HepG2 (cell line): ENCODE data around the gene TRPM1. TPM values are rescaled to one million over a fixed set of nuclear protein-coding genes. Genes with fewer than 3 reads are reported as not detected.

ENCODE experiments used
- ATAC-seq: fragments of 200-7000 bp; cut with Tn5 transposase; 3 replicates; pipeline ENCODE4 v1.9.1; 2020; ENCODE audit warnings: mild to moderate bottlenecking, moderate library complexity
- BruUV-seq: library from RNA; stranded (reverse); fragments of 400-500 nt; replicated peaks from 2 replicates; lab custom pipeline; 2021; lab: Mats Ljungman, UMichigan
- CTCF ChIA-PET: fragments of 300-600 bp; formaldehyde crosslinking; extraction: SDS; loops from one replicate; lab custom pipeline; 2021; ENCODE audit warnings: low total read pairs, inconsistent platforms, low intra/inter-chr PET ratio; lab: Yijun Ruan, JAX
- POLR2A ChIA-PET: fragments of 350-600 bp; sonication (Branson Sonifier 250); formaldehyde crosslinking; loops from one replicate; lab custom pipeline; 2020; ENCODE audit warnings: antibody characterized with exemption, inconsistent platforms; lab: Yijun Ruan, JAX
- DNase-seq: peaks from one replicate; pipeline ENCODE4 v3.0.0-alpha.2; 2015; ENCODE audit warnings: low spot score
- FAIRE-seq: peaks from 3 replicates; lab custom pipeline; 2011; peaks lifted over from hg19 to GRCh38; lab: Jason Lieb, UNC
- H2AFZ ChIP-seq: one replicate; pipeline ENCODE4 v1.6.1; 2011; ENCODE audit warnings: low read length, inconsistent platforms
- H3K27ac ChIP-seq: fragments of 300-600 bp; 3 replicates; pipeline ENCODE4 v1.8.0; 2011; ENCODE audit warnings: mixed run types, mild to moderate bottlenecking, mixed read lengths, low read length, inconsistent platforms; ENCODE audit not compliant: insufficient read depth; ENCODE audit errors: extremely low read length
- H3K27me3 ChIP-seq, 2 experiments: fragments of 200-600 bp in 1 of 2; 2 replicates in 1 of 2; 3 replicates in 1 of 2; pipeline versions ENCODE4 v1.6.0 to v1.8.0; 2011; ENCODE audit warnings: low read length in 2 of 2, mild to moderate bottlenecking in 2 of 2, moderate library complexity in 2 of 2, inconsistent platforms in 1 of 2; ENCODE audit not compliant: insufficient read depth in 2 of 2, control insufficient read depth in 1 of 2
- H3K36me3 ChIP-seq, 2 experiments: fragments of 200-600 bp in 1 of 2; replicated peaks in 1 of 2; 2 replicates in 1 of 2; 3 replicates in 1 of 2; pipeline versions ENCODE4 v1.5.1 to v1.8.0; 2011; ENCODE audit warnings: low read length in 2 of 2, inconsistent platforms in 1 of 2; ENCODE audit not compliant: insufficient read depth in 2 of 2, control insufficient read depth in 1 of 2
- H3K4me1 ChIP-seq: 2 replicates; pipeline ENCODE4 v1.5.1; 2012; ENCODE audit warnings: low read length, inconsistent platforms; ENCODE audit not compliant: insufficient read depth
- H3K4me2 ChIP-seq: 2 replicates; pipeline ENCODE4 v1.6.0; 2011; ENCODE audit warnings: low read depth, low read length, inconsistent platforms
- H3K4me3 ChIP-seq, 3 experiments: fragments of 200-600 bp in 1 of 3; sonication (generic), shearing (Covaris generic) in 1 of 3; replicated peaks in 1 of 3; 2 replicates each; pipeline ENCODE4 v1.5.1; 2011 to 2016; ENCODE audit warnings: low read length in 3 of 3, inconsistent platforms in 2 of 3, low read depth in 2 of 3, mild to moderate bottlenecking in 2 of 3, control low read depth in 1 of 3, mixed read lengths in 1 of 3; ENCODE audit not compliant: insufficient read depth in 1 of 3
- H3K79me2 ChIP-seq: one replicate; pipeline ENCODE4 v1.6.1; 2011; ENCODE audit warnings: low read length, inconsistent platforms; ENCODE audit not compliant: insufficient read depth
- H3K9ac ChIP-seq: 2 replicates; pipeline ENCODE4 v1.6.0; 2011; ENCODE audit warnings: mild to moderate bottlenecking, low read depth, low read length, inconsistent platforms; ENCODE audit not compliant: insufficient read depth
- H3K9me3 ChIP-seq: 2 replicates; pipeline ENCODE4 v1.5.1; 2012; ENCODE audit warnings: mild to moderate bottlenecking, low read length
- H4K20me1 ChIP-seq: 2 replicates; pipeline ENCODE4 v1.6.0; 2011; ENCODE audit warnings: inconsistent platforms, mild to moderate bottlenecking, low read length, moderate library complexity; ENCODE audit not compliant: insufficient read depth
- CAMTA2 ChIP-seq: sonication (generic); formaldehyde crosslinking; IDR thresholded peaks from 2 replicates; pipeline ENCODE4 v1.4.0; 2020; ENCODE audit warnings: mild to moderate bottlenecking, missing genetic modification reagents, borderline replicate concordance
- REL ChIP-seq: sonication (generic); formaldehyde crosslinking; conservative IDR thresholded peaks from 2 replicates; pipeline ENCODE4 v1.8.0; 2022; ENCODE audit warnings: mild to moderate bottlenecking, missing genetic modification reagents, moderate library complexity
- RNF2 ChIP-seq: fragments of 450-650 bp; conservative IDR thresholded peaks from 2 replicates; pipeline ENCODE4 v1.6.1; 2016; ENCODE audit warnings: low read depth
- SALL1 ChIP-seq: sonication (generic); formaldehyde crosslinking; IDR thresholded peaks from 2 replicates; pipeline ENCODE4 v1.8.0; 2022; ENCODE audit warnings: mild to moderate bottlenecking, missing genetic modification reagents
- STAG1 ChIP-seq: sonication (generic); formaldehyde crosslinking; IDR thresholded peaks from 2 replicates; pipeline ENCODE4 v1.4.0; 2020; ENCODE audit warnings: missing genetic modification reagents
- THAP9 ChIP-seq: sonication (generic); formaldehyde crosslinking; IDR thresholded peaks from 2 replicates; pipeline ENCODE4; 2020; ENCODE audit warnings: missing genetic modification reagents, mild to moderate bottlenecking, borderline replicate concordance
- WGBS: methylation state at CpG from one replicate; pipeline ENCODE4 v1.1.6; 2017; ENCODE audit warnings: low lambda C conversion rate; 5-methylcytosine and 5-hydroxymethylcytosine counted together
- in situ Hi-C: cut with HindIII; loops from 2 replicates; pipeline ENCODE4 v1.10.0; 2017; ENCODE audit warnings: low pct_unique_long_range_greater_than_20kb; ENCODE audit not compliant: extremely low pct_ligation_motif_present
- intact Hi-C: fragments of 100-400 bp; cut with micrococcal nuclease; formaldehyde crosslinking; loops from one replicate; pipeline ENCODE4 v1.10.0; 2022; ENCODE audit not compliant: unreplicated experiment
- polyA plus RNA-seq, 8 experiments: library from polyadenylated mRNA; depleted of rRNA in 3 of 8; stranded (reverse) in 7 of 8; unstranded in 1 of 8; fragments of >200 nt; fragmentation: Illumina TruSeq in 4 of 8; extraction: Trizol in 4 of 8; gene quantifications; 2 replicates each; pipeline versions ENCODE4 v1.2.1 to v1.2.3, GENCODE V29; 2011 to 2016; ENCODE audit warnings: low read depth in 4 of 8, missing spikeins in 1 of 8, mixed read lengths in 1 of 8; ENCODE audit not compliant: insufficient read depth in 1 of 8
- total RNA-seq, 5 experiments: library from RNA; depleted of rRNA; stranded (reverse); fragments of >200 nt; fragmentation: Illumina TruSeq; extraction: Trizol; gene quantifications; 2 replicates each; pipeline ENCODE4 v1.2.3, GENCODE V29; 2016; ENCODE audit warnings: low read depth in 1 of 5
- TF ChIP-seq, protein P1 (sequence below): sonication (generic); formaldehyde crosslinking; IDR thresholded peaks from 2 replicates; pipeline ENCODE4 v1.5.0; 2020; ENCODE audit warnings: mild to moderate bottlenecking, missing genetic modification reagents

Gene TRPM1
- total and polyA plus RNA-seq, 2 of the 13 experiments (the other 11 are each of a cell fraction or from before 2014, with no cell fraction given): not detected

DNA sequence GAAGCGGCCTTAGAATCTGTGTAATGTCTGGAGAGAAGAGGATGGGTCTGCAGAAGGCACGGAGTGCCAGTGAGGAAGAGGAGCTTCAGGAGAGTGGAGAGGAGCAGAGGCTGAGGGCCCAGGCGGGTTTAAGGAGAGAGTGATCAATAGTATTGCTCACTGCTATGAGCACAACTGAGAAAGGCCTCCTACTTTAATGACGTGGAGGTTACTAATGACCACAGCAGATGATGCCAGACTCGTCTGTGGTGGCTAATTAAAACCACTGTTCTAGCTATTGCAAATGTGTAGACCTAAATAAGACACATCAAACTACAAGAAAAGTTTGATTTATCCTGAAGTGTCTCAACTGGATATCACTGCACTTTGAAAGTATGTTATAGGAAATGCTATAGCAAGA lies 143.3 kb downstream of the TRPM1 start:
- no peak overlapping the region for H3K9ac ChIP-seq
- ATAC-seq: no peak
- no peaks in the 10 kb centered on the region for H4K20me1 ChIP-seq
- WGBS: 100% methylated on average over 5 of the region's 5 CpGs
- peaks cover 32 to 78% of the 10 kb centered on the region in 2 experiments for H3K36me3 ChIP-seq
- TF ChIP-seq REL (CRISPR knock-in tag) (no peak), STAG1 (CRISPR knock-in tag) (no peak), SALL1 (CRISPR knock-in tag) (no peak), RNF2 (no peak), THAP9 (no peak), CAMTA2 (CRISPR knock-in tag) (no peak)
- TF ChIP-seq, protein P1, sequence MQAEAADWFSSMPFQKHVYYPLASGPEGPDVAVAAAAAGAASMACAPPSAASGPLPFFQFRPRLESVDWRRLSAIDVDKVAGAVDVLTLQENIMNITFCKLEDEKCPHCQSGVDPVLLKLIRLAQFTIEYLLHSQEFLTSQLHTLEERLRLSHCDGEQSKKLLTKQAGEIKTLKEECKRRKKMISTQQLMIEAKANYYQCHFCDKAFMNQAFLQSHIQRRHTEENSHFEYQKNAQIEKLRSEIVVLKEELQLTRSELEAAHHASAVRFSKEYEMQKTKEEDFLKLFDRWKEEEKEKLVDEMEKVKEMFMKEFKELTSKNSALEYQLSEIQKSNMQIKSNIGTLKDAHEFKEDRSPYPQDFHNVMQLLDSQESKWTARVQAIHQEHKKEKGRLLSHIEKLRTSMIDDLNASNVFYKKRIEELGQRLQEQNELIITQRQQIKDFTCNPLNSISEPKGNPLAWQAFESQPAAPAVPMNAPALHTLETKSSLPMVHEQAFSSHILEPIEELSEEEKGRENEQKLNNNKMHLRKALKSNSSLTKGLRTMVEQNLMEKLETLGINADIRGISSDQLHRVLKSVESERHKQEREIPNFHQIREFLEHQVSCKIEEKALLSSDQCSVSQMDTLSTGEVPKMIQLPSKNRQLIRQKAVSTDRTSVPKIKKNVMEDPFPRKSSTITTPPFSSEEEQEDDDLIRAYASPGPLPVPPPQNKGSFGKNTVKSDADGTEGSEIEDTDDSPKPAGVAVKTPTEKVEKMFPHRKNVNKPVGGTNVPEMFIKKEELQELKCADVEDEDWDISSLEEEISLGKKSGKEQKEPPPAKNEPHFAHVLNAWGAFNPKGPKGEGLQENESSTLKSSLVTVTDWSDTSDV (CRISPR knock-in tag): no peak
- H3K9me3 ChIP-seq: no peaks in the 10 kb centered on the region
- in situ Hi-C loops: no loop called here
- BruUV-seq: no TSS peak
- H3K4me3 ChIP-seq: no peak overlapping the region
- H3K79me2 ChIP-seq: no peaks in the 10 kb centered on the region
- H3K4me1 ChIP-seq: no peaks in the 10 kb centered on the region
- intact Hi-C loops: no loop called here
- POLR2A ChIA-PET: no interaction called here
- H3K4me2 ChIP-seq: no peak overlapping the region
- no peak for FAIRE-seq
- H2AFZ ChIP-seq: no peak overlapping the region
- H3K27me3 ChIP-seq: no peaks in the 10 kb centered on the region
- no peak for DNase-seq
- CTCF ChIA-PET: no interaction called here
- no peak overlapping the region for H3K27ac ChIP-seq
